Measurements from ENCODE around the gene PRKCE. TPM values are rescaled to one million over a fixed set of nuclear protein-coding genes. Genes with fewer than 3 reads are reported as not detected.

PRKCE gene
- total RNA-seq, 3 donors from 2014 or later (not counting 1 experiment from before 2014, with no cell fraction given), result 35.2 to 42.1 (median 38.6) TPM

DNA sequence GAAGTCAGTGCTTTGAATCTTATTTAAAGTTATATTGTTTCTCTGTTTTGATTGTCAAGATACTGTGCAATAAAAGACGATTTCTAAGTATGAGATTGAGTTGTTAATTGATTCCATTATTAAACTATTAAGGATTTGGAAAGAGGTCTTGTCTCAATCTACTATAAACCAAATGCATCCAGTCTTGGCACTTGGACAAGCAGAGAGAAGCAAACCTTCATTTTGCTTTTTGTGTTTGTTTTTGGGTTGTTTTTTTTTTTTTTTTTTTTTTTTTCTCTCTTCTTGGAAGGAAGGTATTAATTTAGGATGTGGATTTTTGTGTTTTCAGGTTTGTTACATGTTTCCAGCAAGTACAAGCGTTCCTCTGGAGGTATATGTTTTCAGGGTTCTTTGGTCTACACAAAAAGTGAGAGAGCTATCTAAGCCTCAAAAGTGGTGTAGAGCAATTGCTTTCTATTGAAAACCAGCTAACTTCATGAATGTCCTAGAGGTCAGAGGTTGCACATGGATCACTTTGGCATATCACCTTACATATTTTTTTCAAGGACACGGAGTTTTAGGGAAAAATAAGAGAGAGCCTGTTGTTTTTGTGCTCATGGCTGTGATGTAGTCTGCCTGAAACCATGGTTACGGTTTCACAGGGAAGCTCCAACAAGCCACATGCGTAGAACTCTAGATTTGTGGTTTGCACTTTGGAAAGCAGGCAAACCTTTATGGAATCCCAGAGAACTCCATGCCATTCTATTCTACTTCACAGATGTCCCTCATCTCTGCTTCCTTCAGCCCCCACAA is 1.8 kb downstream of the PRKCE start:
- Histone ChIP-seq H3K9me3 (ENCODE audit: control insufficient read depth, insufficient read depth, low read length) (no peaks in the 10 kb centered on the region), H3K4me3 (ENCODE audit: low read length) (peak overlapping the region; percentile 72), H3K4me1 (ENCODE audit: control insufficient read depth, insufficient read depth, low read length) (peaks cover 19% of the 10 kb centered on the region), H3K27ac (ENCODE audit: low read length) (no peak overlapping the region), H3K27me3 (ENCODE audit: control insufficient read depth, insufficient read depth, low read length) (no peaks in the 10 kb centered on the region), H3K36me3 (ENCODE audit: control insufficient read depth, insufficient read depth, low read length) (no peaks in the 10 kb centered on the region)
- no peaks in the 10 kb centered on the region for H3K36me3 Mint-ChIP-seq
- no peak for ATAC-seq
- H3K27ac Mint-ChIP-seq, result peak overlapping the region; percentile 76 to 77
- H3K9me3 Mint-ChIP-seq, result no peaks in the 10 kb centered on the region
- H3K4me3 Mint-ChIP-seq, result peak overlapping the region; percentile 87
- no peak for TF ChIP-seq CTCF (IDR thresholded peaks at IDR 0.05)
- H3K27me3 Mint-ChIP-seq (ENCODE audit: low read depth in 2 of 2), result no peaks in the 10 kb centered on the region
- WGBS (ENCODE audit: insufficient coverage), result 72% methylated on average over 3 of the region's 5 CpGs
- intact Hi-C loops (cut with micrococcal nuclease), result no loop called here
- no peak for DNase-seq
- peaks cover 28 to 35% of the 10 kb centered on the region in 2 donors for H3K4me1 Mint-ChIP-seq

GRCh38 chr2:45654250-45654649 is 2.8 kb downstream of the PRKCE start:
- Histone ChIP-seq H3K4me3 (ENCODE audit: low read length) (no peak overlapping the region), H3K4me1 (ENCODE audit: control insufficient read depth, insufficient read depth, low read length) (peaks cover 19% of the 10 kb centered on the region), H3K27me3 (ENCODE audit: control insufficient read depth, insufficient read depth, low read length) (no peaks in the 10 kb centered on the region), H3K27ac (ENCODE audit: low read length) (no peak overlapping the region), H3K36me3 (ENCODE audit: control insufficient read depth, insufficient read depth, low read length) (no peaks in the 10 kb centered on the region), H3K9me3 (ENCODE audit: control insufficient read depth, insufficient read depth, low read length) (no peaks in the 10 kb centered on the region)
- no peaks in the 10 kb centered on the region for H3K9me3 Mint-ChIP-seq
- no peak overlapping the region for H3K27ac Mint-ChIP-seq
- 100% methylated on average over 3 of the region's 3 CpGs for WGBS (ENCODE audit: insufficient coverage)
- H3K27me3 Mint-ChIP-seq (ENCODE audit: low read depth in 2 of 2), result no peaks in the 10 kb centered on the region
- TF ChIP-seq CTCF (IDR thresholded peaks at IDR 0.05), result no peak
- ATAC-seq (no peak), DNase-seq (no peak)
- no peaks in the 10 kb centered on the region for H3K36me3 Mint-ChIP-seq
- H3K4me1 Mint-ChIP-seq, result peaks cover 28 to 35% of the 10 kb centered on the region in 2 donors
- intact Hi-C loops (cut with micrococcal nuclease), result no loop called here
- H3K4me3 Mint-ChIP-seq, result no peak overlapping the region

DNA sequence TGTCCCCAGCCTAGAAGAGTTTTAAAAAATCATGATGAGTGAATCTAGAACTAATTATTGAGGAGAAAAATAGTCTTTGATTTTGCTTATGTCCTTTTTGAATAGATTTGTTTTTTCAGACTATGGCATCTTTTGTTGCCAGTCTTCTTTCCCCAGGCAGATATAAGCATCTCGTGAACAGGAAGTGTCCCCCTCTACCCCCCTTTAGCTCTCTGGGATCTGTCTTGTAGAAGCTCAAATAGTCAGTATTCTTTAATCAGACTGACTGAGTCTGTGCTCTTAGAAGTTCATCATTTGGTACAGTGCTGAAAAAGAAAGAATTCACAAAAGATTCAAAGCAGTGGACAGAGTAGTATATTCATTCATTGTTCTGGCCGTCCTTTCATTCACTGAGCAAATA is 10.4 kb downstream of the PRKCE start:
- ATAC-seq (no peak), DNase-seq (no peak)
- TF ChIP-seq CTCF (IDR thresholded peaks at IDR 0.05), result no peak
- Mint-ChIP-seq H3K27me3 (ENCODE audit: low read depth in 2 of 2) (no peaks in the 10 kb centered on the region), H3K9me3 (no peaks in the 10 kb centered on the region), H3K27ac (no peak overlapping the region), H3K4me3 (no peak overlapping the region), H3K36me3 (no peaks in the 10 kb centered on the region), H3K4me1 (peaks cover 4 to 5% of the 10 kb centered on the region in 2 donors)
- no peaks in the 10 kb centered on the region for H3K9me3 ChIP-seq (ENCODE audit: control insufficient read depth, insufficient read depth, low read length)
- H3K27me3 ChIP-seq (ENCODE audit: control insufficient read depth, insufficient read depth, low read length), result no peaks in the 10 kb centered on the region
- intact Hi-C loops (cut with micrococcal nuclease), result no loop called here
- H3K4me1 ChIP-seq (ENCODE audit: control insufficient read depth, insufficient read depth, low read length), result no peaks in the 10 kb centered on the region
- WGBS (ENCODE audit: insufficient coverage), result 58% methylated on average over 2 of the region's 2 CpGs
- no peak overlapping the region for H3K4me3 ChIP-seq (ENCODE audit: low read length)
- H3K27ac ChIP-seq (ENCODE audit: low read length), result no peak overlapping the region
- no peaks in the 10 kb centered on the region for H3K36me3 ChIP-seq (ENCODE audit: control insufficient read depth, insufficient read depth, low read length)
